Vagina (tissue), 2 donors: Measurements from ENCODE around the gene GPR85. TPM values are rescaled to one million over a fixed set of nuclear protein-coding genes. Genes with fewer than 3 reads are reported as not detected.

Experiments
- DNase-seq, 2 donors: peaks; one replicate each; pipeline ENCODE4 v3.0.0-alpha.2; 2017; ENCODE audit errors: extremely low spot score in 2 of 2
- H3K27ac ChIP-seq: fragments of 200-600 bp; sonication (generic); one replicate; pipeline ENCODE4 v1.5.1; 2019
- H3K27me3 ChIP-seq: fragments of 200-600 bp; sonication (generic); one replicate; pipeline ENCODE4 v1.5.1; 2019
- H3K36me3 ChIP-seq, 2 donors: fragments of 200-600 bp; sonication (generic); one replicate each; pipeline ENCODE4 v1.5.1; 2017 to 2019
- H3K4me1 ChIP-seq: fragments of 200-600 bp; sonication (generic); one replicate; pipeline ENCODE4 v1.5.1; 2019
- H3K4me3 ChIP-seq, 2 donors: fragments of 200-600 bp; sonication (generic); 1 replicate in 1 of 2; 2 replicates in 1 of 2; pipeline ENCODE4 v1.5.1; 2016 to 2019
- H3K9me3 ChIP-seq: fragments of 200-600 bp; sonication (generic); one replicate; pipeline ENCODE4 v1.5.1; 2019
- POLR2A ChIP-seq, 2 donors: fragments of 450-650 bp; IDR thresholded peaks; one replicate each; pipeline ENCODE4 v1.6.1; 2017; ENCODE audit warnings: antibody characterized with exemption in 2 of 2, mild to moderate bottlenecking in 2 of 2, moderate library complexity in 2 of 2
- POLR2AphosphoS5 ChIP-seq, 2 donors: sonication (generic); formaldehyde crosslinking; IDR thresholded peaks; one replicate each; pipeline ENCODE4 v1.9.0; 2017; ENCODE audit warnings: antibody characterized with exemption in 2 of 2, mild to moderate bottlenecking in 2 of 2, low read depth in 1 of 2; ENCODE audit not compliant: insufficient read depth in 1 of 2
- intact Hi-C: fragments of 100-400 bp; cut with DNase I; formaldehyde crosslinking; loops from one replicate; pipeline ENCODE4 v1.15.1; 2023
- total RNA-seq: library from RNA; depleted of rRNA; stranded (reverse); fragments of >200 nt; gene quantifications from one replicate; pipeline ENCODE4 v1.2.3, GENCODE V29; 2016
- TF ChIP-seq, protein P1 (sequence below), 3 experiments: fragments of 450-650 bp in 2 of 3; fragments of 200-600 bp in 1 of 3; sonication (generic) in 1 of 3; IDR thresholded peaks; one replicate each; pipeline ENCODE4 v1.5.1; 2017 to 2019; ENCODE audit warnings: antibody characterized with exemption in 3 of 3, mild to moderate bottlenecking in 2 of 3, moderate library complexity in 2 of 3

GPR85 gene
- total RNA-seq, 1 donor from 2014 or later: not detected

DNA sequence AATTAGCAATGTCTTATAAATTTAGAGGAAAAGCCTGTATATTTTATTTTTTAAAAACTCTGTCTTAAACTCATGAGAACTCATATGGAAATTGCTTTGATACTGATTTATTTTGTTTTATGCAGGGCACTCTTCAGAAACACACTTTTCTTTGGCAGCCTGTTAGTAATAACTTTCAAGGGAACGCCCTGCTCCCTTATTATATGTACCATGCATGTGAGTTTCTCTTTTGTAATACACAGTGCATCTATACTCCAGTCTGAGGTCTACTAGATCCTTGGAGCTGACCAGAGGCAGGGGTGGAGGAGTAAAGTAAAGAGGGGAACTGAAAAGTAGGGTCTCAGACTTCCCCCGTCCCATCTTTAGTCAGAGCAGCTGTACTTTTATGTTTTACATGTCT, 40.2 kb downstream of the GPR85 start:
- H3K9me3 ChIP-seq: no peaks in the 10 kb centered on the region
- no peak for DNase-seq
- no peaks in the 10 kb centered on the region for H3K27me3 ChIP-seq
- intact Hi-C loops: no loop called here
- TF ChIP-seq, protein P1, sequence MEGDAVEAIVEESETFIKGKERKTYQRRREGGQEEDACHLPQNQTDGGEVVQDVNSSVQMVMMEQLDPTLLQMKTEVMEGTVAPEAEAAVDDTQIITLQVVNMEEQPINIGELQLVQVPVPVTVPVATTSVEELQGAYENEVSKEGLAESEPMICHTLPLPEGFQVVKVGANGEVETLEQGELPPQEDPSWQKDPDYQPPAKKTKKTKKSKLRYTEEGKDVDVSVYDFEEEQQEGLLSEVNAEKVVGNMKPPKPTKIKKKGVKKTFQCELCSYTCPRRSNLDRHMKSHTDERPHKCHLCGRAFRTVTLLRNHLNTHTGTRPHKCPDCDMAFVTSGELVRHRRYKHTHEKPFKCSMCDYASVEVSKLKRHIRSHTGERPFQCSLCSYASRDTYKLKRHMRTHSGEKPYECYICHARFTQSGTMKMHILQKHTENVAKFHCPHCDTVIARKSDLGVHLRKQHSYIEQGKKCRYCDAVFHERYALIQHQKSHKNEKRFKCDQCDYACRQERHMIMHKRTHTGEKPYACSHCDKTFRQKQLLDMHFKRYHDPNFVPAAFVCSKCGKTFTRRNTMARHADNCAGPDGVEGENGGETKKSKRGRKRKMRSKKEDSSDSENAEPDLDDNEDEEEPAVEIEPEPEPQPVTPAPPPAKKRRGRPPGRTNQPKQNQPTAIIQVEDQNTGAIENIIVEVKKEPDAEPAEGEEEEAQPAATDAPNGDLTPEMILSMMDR (IDR thresholded peaks at IDR 0.05): no peak
- TF ChIP-seq POLR2AphosphoS5 (IDR thresholded peaks at IDR 0.05; ENCODE audit: insufficient read depth in 1 of 2, low read depth in 1 of 2) (no peak), POLR2A (IDR thresholded peaks at IDR 0.05) (no peak)
- no peak overlapping the region for H3K27ac ChIP-seq
- H3K4me3 ChIP-seq: no peak overlapping the region
- no peaks in the 10 kb centered on the region for H3K36me3 ChIP-seq
- no peaks in the 10 kb centered on the region for H3K4me1 ChIP-seq

DNA sequence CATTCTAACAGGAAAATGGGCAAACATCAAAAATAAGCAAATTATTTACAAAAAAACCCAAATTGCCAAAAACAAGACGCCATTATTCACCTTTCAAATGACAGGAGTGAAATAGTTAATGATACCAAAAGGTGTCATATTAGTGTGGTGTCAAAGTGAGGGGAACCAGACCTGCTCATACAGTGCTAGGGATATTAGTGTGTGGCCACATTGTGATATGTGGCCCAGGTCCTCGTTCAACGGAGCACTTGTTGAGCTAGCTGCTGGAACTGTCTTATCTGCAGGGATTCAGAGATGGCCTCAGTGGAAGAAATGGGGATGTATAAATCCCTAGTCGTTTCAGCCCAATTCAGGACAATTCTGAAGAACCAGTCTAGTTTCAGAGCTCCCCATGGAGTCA, 41.2 kb downstream of the GPR85 start:
- H3K4me3 ChIP-seq: no peak overlapping the region
- no peaks in the 10 kb centered on the region for H3K36me3 ChIP-seq
- H3K27ac ChIP-seq: no peak overlapping the region
- no peaks in the 10 kb centered on the region for H3K27me3 ChIP-seq
- no peak for TF ChIP-seq POLR2A (IDR thresholded peaks at IDR 0.05)
- TF ChIP-seq, protein P1 (IDR thresholded peaks at IDR 0.05): no peak
- intact Hi-C loops: no loop called here
- no peak for DNase-seq
- H3K4me1 ChIP-seq: no peaks in the 10 kb centered on the region
- no peaks in the 10 kb centered on the region for H3K9me3 ChIP-seq

DNA sequence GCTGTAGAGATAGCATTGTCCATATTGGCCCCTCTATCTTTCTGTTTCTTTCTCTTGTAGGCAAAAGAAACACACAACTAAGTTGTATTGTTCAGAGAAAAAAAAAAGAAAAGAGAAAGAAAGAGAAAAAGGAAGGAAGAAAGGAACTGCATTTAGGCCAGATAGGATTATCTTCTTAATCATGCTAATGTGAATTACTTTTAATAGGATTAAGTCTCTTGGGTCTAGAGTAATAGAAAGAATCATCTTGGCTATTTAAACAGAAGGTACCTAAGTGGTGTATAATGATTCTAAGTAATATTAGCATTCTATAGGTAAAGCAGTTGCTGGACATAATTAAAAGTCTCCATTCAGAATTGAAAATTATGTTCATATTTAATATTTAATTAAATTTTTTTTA, 42.2 kb downstream of the GPR85 start:
- H3K36me3 ChIP-seq: no peaks in the 10 kb centered on the region
- intact Hi-C loops: no loop called here
- H3K27me3 ChIP-seq: no peaks in the 10 kb centered on the region
- H3K4me3 ChIP-seq: no peak overlapping the region
- no peaks in the 10 kb centered on the region for H3K9me3 ChIP-seq
- DNase-seq: no peak
- TF ChIP-seq, protein P1 (IDR thresholded peaks at IDR 0.05): no peak
- TF ChIP-seq POLR2A (IDR thresholded peaks at IDR 0.05): no peak
- no peak overlapping the region for H3K27ac ChIP-seq
- no peaks in the 10 kb centered on the region for H3K4me1 ChIP-seq

DNA sequence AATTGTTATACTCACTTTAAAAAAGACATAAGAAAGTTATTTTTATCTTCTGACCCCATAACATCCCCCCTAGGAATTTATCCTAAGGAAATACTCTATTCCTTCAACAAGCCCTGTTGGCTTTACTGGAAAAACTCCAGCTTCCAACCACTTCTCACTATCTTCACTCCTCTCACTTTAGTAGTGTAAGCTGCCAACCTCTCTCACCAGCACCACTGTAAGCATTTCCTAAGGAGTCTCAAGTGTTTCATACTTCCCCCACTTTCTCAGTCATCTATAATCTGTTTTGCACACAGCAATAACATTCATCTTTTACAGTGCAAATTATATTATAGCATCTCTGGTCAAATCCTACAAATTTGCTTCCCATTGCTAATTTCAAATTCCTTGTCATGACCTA, 45.8 kb downstream of the GPR85 start:
- DNase-seq: no peak
- Histone ChIP-seq H3K4me3 (no peak overlapping the region), H3K27me3 (no peaks in the 10 kb centered on the region), H3K36me3 (no peaks in the 10 kb centered on the region), H3K4me1 (no peaks in the 10 kb centered on the region), H3K9me3 (no peaks in the 10 kb centered on the region), H3K27ac (no peak overlapping the region)
- intact Hi-C loops: no loop called here
- no peak for TF ChIP-seq POLR2A (IDR thresholded peaks at IDR 0.05)
- TF ChIP-seq POLR2AphosphoS5 (IDR thresholded peaks at IDR 0.05; ENCODE audit: insufficient read depth in 1 of 2, low read depth in 1 of 2): no peak
- TF ChIP-seq, protein P1 (IDR thresholded peaks at IDR 0.05): no peak

DNA sequence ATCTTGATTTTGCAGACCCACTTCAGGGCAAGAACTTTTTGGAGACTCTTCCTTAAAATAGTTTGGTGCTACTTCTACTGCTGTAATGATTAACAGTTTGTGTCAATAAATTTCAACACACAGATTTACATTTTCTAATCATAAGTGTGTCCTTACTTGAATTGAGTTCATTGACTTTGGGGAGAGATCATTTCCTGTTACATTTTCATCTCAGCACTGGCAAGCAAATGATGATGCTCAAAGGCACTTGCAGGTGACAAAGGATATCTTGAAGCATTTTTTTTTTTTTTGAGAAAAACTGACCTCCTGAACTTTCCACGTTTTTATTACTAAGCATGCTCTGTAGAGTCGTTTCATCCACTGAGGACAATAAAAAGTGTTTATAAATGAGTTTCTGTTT, 52.7 kb downstream of the GPR85 start:
- H3K4me3 ChIP-seq: no peak overlapping the region
- TF ChIP-seq POLR2AphosphoS5 (IDR thresholded peaks at IDR 0.05; ENCODE audit: insufficient read depth in 1 of 2, low read depth in 1 of 2) (no peak), POLR2A (IDR thresholded peaks at IDR 0.05) (no peak)
- TF ChIP-seq, protein P1 (IDR thresholded peaks at IDR 0.05): no peak
- H3K36me3 ChIP-seq: no peaks in the 10 kb centered on the region

More for the DNA sequence above, 52.7 kb downstream of the GPR85 start:
- Histone ChIP-seq H3K27ac (no peak overlapping the region), H3K27me3 (no peaks in the 10 kb centered on the region), H3K9me3 (no peaks in the 10 kb centered on the region), H3K4me1 (no peaks in the 10 kb centered on the region)
- intact Hi-C loops: no loop called here
- DNase-seq: no peak

Other genes with a start within 250 kb of the GPR85 start
- gene SMIM30, start 31.7 kb upstream of the GPR85 start, total RNA-seq: 15.7 TPM